Keratinocyte (primary cell): ENCODE results near the gene SMDT1. TPM values are rescaled to one million over a fixed set of nuclear protein-coding genes. Genes with fewer than 3 reads are reported as not detected.

Experiments
- DNase-seq: peaks from one replicate; pipeline ENCODE4 v3.0.0-alpha.2; 2011; ENCODE audit warnings: low read depth, missing footprints, low spot score
- FAIRE-seq: peaks from 2 replicates; lab custom pipeline; 2011; peaks lifted over from hg19 to GRCh38; lab: Jason Lieb, UNC
- H2AFZ ChIP-seq: 2 replicates; pipeline ENCODE4 v1.6.0; 2012; ENCODE audit warnings: low read length, control low read depth, inconsistent platforms; ENCODE audit not compliant: control insufficient read depth
- H3K27ac ChIP-seq: 2 replicates; pipeline ENCODE4 v1.5.1; 2011; ENCODE audit warnings: low read length; ENCODE audit not compliant: control insufficient read depth, insufficient read depth
- H3K27me3 ChIP-seq: 3 replicates; pipeline ENCODE4 v1.6.0; 2011; ENCODE audit warnings: low read length; ENCODE audit not compliant: control insufficient read depth, insufficient read depth; ENCODE audit errors: extremely low read depth
- H3K36me3 ChIP-seq, 2 experiments: 2 replicates in 1 of 2; 3 replicates in 1 of 2; pipeline ENCODE4 v1.5.1; 2011; ENCODE audit warnings: low read length in 2 of 2, mild to moderate bottlenecking in 1 of 2; ENCODE audit not compliant: control insufficient read depth in 2 of 2, insufficient read depth in 2 of 2; ENCODE audit errors: extremely low read depth in 1 of 2
- H3K4me1 ChIP-seq: 3 replicates; pipeline ENCODE4 v1.5.1; 2011; ENCODE audit warnings: low read length; ENCODE audit not compliant: control insufficient read depth, insufficient read depth; ENCODE audit errors: extremely low read depth
- H3K4me2 ChIP-seq: 3 replicates; pipeline ENCODE4 v1.6.0; 2011; ENCODE audit warnings: low read depth, low read length; ENCODE audit not compliant: control insufficient read depth, insufficient read depth; ENCODE audit errors: extremely low read depth
- H3K4me3 ChIP-seq, 3 experiments: fragments of 200-600 bp in 1 of 3; sonication (generic) in 1 of 3; 2 replicates in 2 of 3; 3 replicates in 1 of 3; pipeline ENCODE4 v1.5.1; 2011 to 2016; ENCODE audit warnings: low read length in 3 of 3, mild to moderate bottlenecking in 3 of 3, control low read depth in 2 of 3, inconsistent platforms in 1 of 3, low read depth in 1 of 3, mixed read lengths in 1 of 3, mixed run types in 1 of 3, moderate library complexity in 1 of 3; ENCODE audit not compliant: control insufficient read depth in 2 of 3, insufficient read depth in 2 of 3; ENCODE audit errors: extremely low read depth in 1 of 3
- H3K79me2 ChIP-seq: 2 replicates; pipeline ENCODE4 v1.6.0; 2012; ENCODE audit warnings: low read length; ENCODE audit not compliant: control insufficient read depth, insufficient read depth
- H3K9ac ChIP-seq: 3 replicates; pipeline ENCODE4 v1.6.0; 2011; ENCODE audit warnings: low read length; ENCODE audit not compliant: control insufficient read depth, insufficient read depth; ENCODE audit errors: extremely low read depth
- H3K9me1 ChIP-seq: 3 replicates; pipeline ENCODE4 v1.6.0; 2011; ENCODE audit warnings: low read length; ENCODE audit not compliant: control insufficient read depth, insufficient read depth; ENCODE audit errors: extremely low read depth
- H3K9me3 ChIP-seq: 2 replicates; pipeline ENCODE4 v1.5.1; 2012; ENCODE audit warnings: low read depth, low read length; ENCODE audit not compliant: control insufficient read depth
- H4K20me1 ChIP-seq: 3 replicates; pipeline ENCODE4 v1.6.0; 2011; ENCODE audit warnings: low read length; ENCODE audit not compliant: control insufficient read depth, insufficient read depth; ENCODE audit errors: extremely low read depth
- EZH2 ChIP-seq: IDR thresholded peaks from one replicate; pipeline ENCODE4 v1.6.1; 2012; ENCODE audit warnings: inconsistent platforms, mild to moderate bottlenecking, low read length, moderate library complexity
- dilution Hi-C: fragments of 300-500 bp; cut with MboI; formaldehyde crosslinking; loops from one replicate; pipeline ENCODE4 v1.7.0; 2020; ENCODE audit warnings: low sequenced_read_pairs; ENCODE audit not compliant: extremely low pct_ligation_motif_present
- polyA plus RNA-seq, 5 experiments: library from polyadenylated mRNA; depleted of rRNA in 3 of 5; stranded (reverse) in 3 of 5; stranded (forward) in 1 of 5; unstranded in 1 of 5; fragments of >200 nt; gene quantifications; 1 replicate in 1 of 5; 2 replicates in 3 of 5; 3 replicates in 1 of 5; pipeline versions ENCODE4 v1.2.1 to v1.2.3, GENCODE V29; 2011 to 2012; ENCODE audit warnings: missing spikeins in 2 of 5, low read depth in 1 of 5, low replicate concordance in 1 of 5
- TF ChIP-seq, protein P1 (sequence below), 3 experiments: IDR thresholded peaks in 1 of 3; conservative IDR thresholded peaks in 1 of 3; optimal IDR thresholded peaks in 1 of 3; 2 replicates in 2 of 3; 3 replicates in 1 of 3; pipeline versions ENCODE3 to v1.5.1; 2011; ENCODE audit warnings: low read length in 3 of 3, mild to moderate bottlenecking in 3 of 3, moderate library complexity in 2 of 3, control low read depth in 1 of 3, inconsistent platforms in 1 of 3; ENCODE audit not compliant: insufficient read depth in 2 of 3; ENCODE audit errors: extremely low read depth in 1 of 3

SMDT1 gene
- polyA plus RNA-seq, 1 donor (not counting 4 experiments of a cell fraction or from before 2014, with no cell fraction given) = 21.6 TPM

DNA sequence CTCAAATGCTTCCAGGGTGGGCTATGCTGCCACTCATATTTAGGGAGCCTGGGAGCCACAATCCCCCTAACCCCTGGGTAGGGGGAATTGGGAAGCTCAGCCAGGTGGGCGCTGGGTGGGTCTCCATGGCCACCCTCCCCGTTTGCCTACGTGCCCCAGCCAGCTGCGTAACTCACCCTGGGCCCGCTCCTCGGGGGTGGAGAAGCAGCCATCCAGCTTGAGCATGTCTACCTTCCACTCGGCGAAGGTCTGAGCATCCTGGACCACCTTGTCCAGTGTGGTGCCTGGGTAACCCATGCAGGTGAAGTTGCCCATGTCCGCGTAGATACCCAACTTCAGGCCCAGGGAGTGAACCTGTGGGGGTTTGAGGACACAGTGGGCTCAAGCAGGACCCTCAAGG, 12.6 kb upstream of the SMDT1 start:
- H2AFZ ChIP-seq = no peak overlapping the region
- no peak overlapping the region for H3K4me3 ChIP-seq
- no peak overlapping the region for H3K9ac ChIP-seq
- H3K27ac ChIP-seq = no peak overlapping the region
- no peak overlapping the region for H3K4me2 ChIP-seq
- H3K79me2 ChIP-seq = peaks cover 3% of the 10 kb centered on the region
- dilution Hi-C loops = no loop called here
- no peaks in the 10 kb centered on the region for H3K9me1 ChIP-seq
- DNase-seq = no peak
- no peaks in the 10 kb centered on the region for H3K9me3 ChIP-seq
- no peaks in the 10 kb centered on the region for H3K27me3 ChIP-seq
- no peaks in the 10 kb centered on the region for H4K20me1 ChIP-seq
- H3K36me3 ChIP-seq = peaks cover 9 to 20% of the 10 kb centered on the region in 2 experiments
- H3K4me1 ChIP-seq = peaks cover 14% of the 10 kb centered on the region
- no peak for FAIRE-seq
- TF ChIP-seq EZH2 = no peak
- TF ChIP-seq, protein P1, sequence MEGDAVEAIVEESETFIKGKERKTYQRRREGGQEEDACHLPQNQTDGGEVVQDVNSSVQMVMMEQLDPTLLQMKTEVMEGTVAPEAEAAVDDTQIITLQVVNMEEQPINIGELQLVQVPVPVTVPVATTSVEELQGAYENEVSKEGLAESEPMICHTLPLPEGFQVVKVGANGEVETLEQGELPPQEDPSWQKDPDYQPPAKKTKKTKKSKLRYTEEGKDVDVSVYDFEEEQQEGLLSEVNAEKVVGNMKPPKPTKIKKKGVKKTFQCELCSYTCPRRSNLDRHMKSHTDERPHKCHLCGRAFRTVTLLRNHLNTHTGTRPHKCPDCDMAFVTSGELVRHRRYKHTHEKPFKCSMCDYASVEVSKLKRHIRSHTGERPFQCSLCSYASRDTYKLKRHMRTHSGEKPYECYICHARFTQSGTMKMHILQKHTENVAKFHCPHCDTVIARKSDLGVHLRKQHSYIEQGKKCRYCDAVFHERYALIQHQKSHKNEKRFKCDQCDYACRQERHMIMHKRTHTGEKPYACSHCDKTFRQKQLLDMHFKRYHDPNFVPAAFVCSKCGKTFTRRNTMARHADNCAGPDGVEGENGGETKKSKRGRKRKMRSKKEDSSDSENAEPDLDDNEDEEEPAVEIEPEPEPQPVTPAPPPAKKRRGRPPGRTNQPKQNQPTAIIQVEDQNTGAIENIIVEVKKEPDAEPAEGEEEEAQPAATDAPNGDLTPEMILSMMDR (optimal IDR thresholded peaks at IDR 0.05 in 1 of 3, IDR thresholded peaks at IDR 0.05 in 1 of 3, conservative IDR thresholded peaks at IDR 0.05 in 1 of 3; ENCODE audit: extremely low read depth in 1 of 3, insufficient read depth in 2 of 3, low read length in 3 of 3) = no peak

DNA sequence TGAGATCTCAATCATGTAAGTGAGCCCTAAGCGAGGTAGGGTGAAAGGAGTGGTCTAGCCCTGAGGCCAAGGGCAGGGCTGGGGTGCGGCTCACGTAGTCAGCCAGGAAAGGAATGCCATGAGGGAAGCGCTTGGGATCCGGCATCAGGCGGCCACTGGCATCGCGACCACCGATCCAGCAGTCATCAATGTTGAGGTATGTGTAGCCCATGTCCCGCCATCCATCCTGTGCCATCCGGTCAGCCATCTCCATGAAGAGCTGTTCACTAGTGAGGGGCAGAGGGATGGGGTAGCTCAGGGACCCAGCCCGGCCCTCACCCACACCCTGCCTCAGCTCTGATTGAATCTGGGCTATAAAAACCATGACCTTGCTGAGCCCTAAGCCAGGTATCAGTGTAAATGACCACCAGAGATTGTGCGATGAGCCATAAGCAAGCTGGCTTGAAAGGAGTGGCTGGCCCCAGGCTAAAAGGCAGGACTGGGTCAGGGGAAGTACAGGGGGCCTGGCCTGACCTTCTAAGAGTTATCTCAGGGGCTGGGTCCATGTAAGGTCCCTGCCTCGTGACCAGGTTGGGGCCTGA, 11.7 kb upstream of the SMDT1 start:
- dilution Hi-C loops = no loop called here
- no peaks in the 10 kb centered on the region for H4K20me1 ChIP-seq
- H3K9ac ChIP-seq = no peak overlapping the region
- peaks cover 6 to 20% of the 10 kb centered on the region in 2 experiments for H3K36me3 ChIP-seq
- TF ChIP-seq EZH2 = no peak
- TF ChIP-seq, protein P1 (optimal IDR thresholded peaks at IDR 0.05 in 1 of 3, IDR thresholded peaks at IDR 0.05 in 1 of 3, conservative IDR thresholded peaks at IDR 0.05 in 1 of 3; ENCODE audit: extremely low read depth in 1 of 3, insufficient read depth in 2 of 3, low read length in 3 of 3) = no peak
- DNase-seq (no peak), FAIRE-seq (no peak)
- H3K27ac ChIP-seq = no peak overlapping the region
- H3K4me3 ChIP-seq = no peak overlapping the region
- no peaks in the 10 kb centered on the region for H3K27me3 ChIP-seq
- H2AFZ ChIP-seq = no peak overlapping the region
- H3K4me1 ChIP-seq = peaks cover 14% of the 10 kb centered on the region
- H3K4me2 ChIP-seq = no peak overlapping the region
- H3K9me1 ChIP-seq = no peaks in the 10 kb centered on the region
- no peaks in the 10 kb centered on the region for H3K9me3 ChIP-seq
- peaks cover 3% of the 10 kb centered on the region for H3K79me2 ChIP-seq
